AG09319 (cell line): ENCODE data around the gene THADA.

ENCODE experiments used
- DNase-seq: peaks from one replicate; pipeline ENCODE4 v3.0.0-alpha.2; 2010; ENCODE audit warnings: low read depth; ENCODE audit errors: extremely low read depth
- CTCF ChIP-seq: IDR thresholded peaks from 2 replicates; pipeline ENCODE4 v1.5.1; 2011; ENCODE audit warnings: low read depth, mild to moderate bottlenecking, inconsistent platforms, low read length, moderate library complexity

Gene THADA

DNA sequence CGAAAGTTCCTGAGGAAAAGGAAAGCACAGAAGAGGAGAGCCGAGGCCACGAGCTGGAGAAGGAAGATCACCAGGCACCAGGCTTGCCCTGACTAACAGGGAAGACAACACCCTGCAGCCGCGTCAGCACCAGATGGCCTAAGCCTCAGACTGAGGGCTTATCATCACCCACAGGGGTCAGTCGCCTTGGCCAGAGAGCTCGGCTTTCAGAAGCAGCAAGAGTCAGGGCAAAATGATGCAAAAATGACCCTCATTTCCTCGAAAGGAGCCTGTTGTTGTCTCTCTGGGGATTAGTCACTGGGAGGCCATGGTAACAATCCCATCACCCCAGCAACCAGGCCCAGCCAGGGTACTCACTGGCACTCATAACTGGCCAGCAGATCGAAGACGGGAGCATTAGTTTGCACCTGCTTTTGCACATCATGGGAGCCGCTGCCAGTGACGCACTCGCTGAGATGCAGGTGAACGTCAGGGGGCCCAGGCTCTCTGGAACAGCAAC lies 326.7 kb downstream of the THADA start:
- peak; percentile 81 for DNase-seq
- peak; percentile 26; the same call in 1 of the 2 replicates for TF ChIP-seq CTCF

DNA sequence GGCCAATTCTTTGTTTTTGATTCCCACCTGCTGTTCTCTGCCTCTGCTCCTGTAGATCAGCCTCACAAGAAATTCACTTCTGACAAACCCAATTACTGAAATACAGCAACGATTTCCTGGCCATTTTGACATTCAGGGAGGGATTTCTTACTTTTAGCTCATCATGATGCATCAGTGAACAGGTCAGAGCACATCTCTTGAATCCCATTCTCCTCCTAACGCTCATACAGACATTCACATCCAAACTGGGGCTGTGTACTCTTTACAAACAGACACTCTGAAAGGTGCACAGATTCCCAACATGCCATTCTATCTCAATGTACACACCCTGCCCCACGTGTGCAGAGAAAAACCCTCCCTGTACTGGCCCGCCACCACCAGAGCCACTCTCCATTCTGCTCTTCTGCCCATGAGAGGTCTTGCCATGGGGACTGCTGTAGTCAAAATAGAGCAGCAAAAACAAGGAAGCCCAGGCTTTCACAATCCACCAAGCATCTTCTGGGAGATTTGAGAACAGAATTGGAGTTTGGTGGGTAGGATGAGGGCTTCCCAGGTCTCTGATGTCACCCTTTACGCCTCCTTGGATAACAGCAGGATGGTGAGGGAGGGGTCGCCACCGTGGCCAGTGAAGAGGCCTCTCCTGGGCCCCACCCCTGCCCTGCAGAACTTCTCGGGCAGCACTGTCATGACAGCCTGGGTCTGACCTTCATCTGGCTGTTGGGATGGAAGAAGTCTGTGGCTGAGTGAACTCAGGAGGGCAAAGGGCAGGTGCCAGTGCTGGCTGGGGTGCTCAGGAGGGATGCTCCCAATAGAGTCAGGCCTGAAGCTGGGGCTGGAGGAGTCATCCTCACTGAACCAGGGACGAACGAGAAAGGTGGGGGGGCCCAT lies 327.5 kb downstream of the THADA start:
- no peak for DNase-seq
- TF ChIP-seq CTCF: no peak

DNA sequence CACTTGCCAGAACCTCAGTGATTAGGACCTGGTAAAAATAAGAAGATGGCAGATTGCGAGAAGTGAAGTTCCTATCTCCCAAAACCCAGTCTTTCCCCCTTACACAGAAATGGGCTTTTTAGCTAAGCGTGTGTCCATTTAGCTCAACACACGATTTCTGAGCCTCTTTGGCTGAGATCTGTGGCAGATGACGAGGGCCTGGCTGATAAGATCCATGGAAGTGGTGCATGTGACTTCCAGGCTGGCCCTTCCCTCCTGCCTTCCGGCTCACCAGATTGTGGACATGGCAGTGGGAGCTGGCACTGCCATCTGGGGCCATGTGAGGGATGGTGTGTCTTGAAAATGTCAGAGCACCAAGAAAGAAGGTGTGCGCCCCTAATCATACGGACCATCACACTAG lies 328.5 kb downstream of the THADA start:
- no peak for DNase-seq
- TF ChIP-seq CTCF: no peak

- DNase-seq: no peak
Measured at GRCh38 chr2:43266711-43267111, 329.1 kb downstream of the THADA start.

DNA sequence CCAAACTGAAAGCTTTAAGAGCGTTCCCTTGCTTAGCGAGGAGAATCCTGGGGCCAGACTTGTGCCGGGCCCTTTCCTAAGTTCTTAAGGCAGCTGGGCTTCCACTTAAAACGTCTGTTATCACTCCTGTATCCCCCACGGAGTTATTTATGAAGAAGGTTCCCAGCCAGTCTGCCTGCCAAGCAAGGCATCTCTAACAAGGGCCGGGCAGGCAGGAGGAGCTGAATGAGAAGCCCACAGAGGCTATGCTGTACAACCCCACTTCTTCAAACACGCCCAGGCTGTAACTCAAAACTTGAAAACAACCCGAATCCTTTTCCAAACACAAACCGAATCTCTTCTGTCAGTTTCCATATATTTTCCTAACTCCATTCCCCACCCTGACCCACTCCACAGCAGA lies 330.4 kb downstream of the THADA start:
- no peak for DNase-seq
- no peak for TF ChIP-seq CTCF

More at GRCh38 chr2:43266711-43267111, 329.1 kb downstream of the THADA start:
- no peak for TF ChIP-seq CTCF

DNA sequence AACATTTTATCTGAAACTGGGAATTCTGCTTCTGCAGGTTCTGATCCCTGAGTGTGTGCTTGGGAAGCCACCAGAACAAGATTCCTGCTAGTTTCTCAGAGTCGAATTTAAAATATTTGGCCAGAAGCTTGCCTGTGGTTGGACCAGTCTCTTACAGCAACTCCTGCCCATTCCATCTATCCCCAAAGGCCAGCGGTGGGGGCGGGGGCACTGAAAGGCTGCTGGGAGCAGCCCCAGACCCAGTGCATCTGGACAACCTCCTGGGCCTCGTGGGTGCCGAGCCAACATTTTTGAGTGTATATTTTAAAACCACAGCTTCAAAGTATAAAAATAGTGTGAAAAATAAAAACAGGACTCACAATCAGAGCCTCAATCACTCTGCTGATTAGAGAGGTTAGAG lies 330.8 kb downstream of the THADA start:
- no peak for DNase-seq
- TF ChIP-seq CTCF: no peak

DNA sequence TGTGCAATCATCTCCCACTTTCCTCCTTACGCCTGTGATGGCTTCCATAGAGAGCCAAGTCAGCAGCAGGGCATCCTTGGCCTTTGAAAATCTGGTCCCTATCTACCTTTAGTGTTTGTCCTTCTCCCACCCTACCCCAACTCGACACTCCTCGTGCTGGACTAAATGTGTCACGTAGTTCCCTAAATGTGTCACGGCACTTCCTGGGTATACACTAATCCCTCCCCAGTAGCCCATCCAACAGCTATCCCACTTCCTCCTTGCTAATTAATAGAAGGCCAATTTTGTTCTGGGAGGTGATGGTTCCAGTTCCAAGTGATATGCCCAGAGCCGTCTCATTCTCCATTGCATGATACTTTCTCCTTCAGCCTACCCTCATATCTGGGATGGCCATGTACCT lies 332.9 kb downstream of the THADA start:
- TF ChIP-seq CTCF: no peak
- no peak for DNase-seq
